Ammon's horn (tissue), 1 donor: ENCODE measurements around the gene NRXN2.

Source experiments
- DNase-seq: peaks from one replicate; pipeline ENCODE4 v3.0.0-alpha.2; 2016; ENCODE audit warnings: low spot score

NRXN2 gene

DNA sequence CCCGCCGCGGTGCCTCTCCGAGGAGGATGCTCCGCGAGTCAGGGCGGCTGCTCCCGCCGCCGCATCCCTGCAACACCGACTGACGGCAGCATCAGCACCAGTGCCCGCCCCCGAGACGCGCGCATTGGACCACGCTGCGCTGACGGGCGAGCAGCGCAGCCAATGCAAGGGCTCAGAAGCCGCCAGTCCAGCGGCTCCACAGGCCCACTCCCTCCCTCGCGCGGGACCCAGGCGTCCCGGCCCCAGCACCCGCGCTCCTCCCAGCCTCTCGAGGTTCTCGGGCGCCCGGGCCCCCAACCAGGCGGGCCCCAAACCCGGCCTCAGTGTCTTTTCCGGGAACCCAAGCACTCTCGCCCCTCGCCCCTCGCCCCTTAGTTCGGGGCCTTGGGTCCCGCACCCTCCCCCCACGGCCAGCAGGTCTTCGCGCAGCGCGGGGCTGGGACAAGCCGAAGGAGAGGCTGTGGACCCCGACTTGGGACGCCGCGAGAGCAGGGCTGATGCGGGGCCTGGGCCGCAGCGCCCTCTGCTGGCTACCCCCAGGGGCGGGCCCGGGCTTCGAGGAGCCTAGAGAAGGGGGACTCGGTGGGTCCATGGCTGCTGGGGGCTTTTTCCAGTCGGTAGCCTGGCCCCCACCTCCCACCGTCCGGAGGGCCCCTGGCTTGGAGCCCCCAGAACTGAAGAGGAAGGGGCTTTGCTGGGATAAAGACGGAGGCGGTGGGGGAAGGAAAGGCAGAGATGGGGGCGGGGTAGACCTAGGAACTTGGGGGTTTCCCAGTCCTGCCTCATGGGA lies at the start of gene NRXN2:
NRXN2 (minus strand) TSS at position 81 of the 790 bp plus-strand sequence. CDS start 9,498 bp downstream, outside the sequence.
- DNase-seq = peak; percentile 99

DNA sequence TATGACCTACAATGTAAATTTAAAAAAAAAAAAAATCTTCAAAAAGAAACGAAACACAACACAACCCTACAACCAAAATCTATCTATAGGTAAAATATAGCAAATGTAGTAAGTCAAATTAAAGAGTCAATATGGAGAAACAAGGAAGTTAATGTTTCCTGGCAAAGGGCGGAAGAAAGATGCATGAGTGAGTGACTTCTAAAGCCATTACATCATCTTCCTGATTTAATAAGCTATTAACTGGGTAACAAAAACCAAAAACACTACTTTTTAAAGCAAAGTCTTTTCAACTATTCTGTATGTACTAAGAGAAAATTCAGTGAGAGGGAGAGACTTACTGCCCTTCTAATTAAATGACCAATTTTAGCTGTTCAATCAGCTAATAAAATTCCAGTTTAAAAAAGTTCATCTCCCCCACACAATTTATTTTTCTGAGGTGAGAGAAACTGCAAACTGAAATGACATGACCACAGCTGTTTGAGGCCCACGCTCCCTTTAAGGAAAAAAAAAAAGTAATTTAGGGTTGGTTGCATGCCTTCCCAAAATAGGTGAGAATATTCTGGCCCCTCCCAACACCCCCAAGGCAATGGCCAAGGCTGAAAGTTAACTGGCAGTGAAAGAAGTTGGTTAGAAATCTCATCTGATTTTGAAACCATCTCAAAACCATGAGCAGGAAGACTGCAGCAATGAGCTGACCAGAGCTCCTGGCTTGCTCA lies 49.5 kb upstream of the NRXN2 start:
- DNase-seq = no peak

DNA sequence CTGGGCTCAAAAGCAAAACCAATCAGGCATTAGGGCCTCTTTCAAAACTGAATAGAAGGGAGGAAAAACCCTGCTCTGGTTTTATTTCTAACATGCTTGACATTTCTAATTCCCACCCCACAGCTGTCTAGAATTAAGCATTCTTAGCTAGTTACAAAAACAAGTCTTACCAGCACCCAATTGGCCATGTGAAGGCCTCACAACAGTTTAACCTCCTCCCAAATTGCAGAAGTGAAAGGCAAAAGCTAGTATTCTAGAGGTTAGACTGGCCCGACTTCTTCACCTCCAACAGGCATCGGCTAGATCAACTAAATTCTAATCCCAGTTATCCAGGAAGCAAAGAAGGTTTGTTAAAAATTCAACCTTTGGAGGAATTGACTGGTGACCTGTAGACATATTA lies 48.9 kb upstream of the NRXN2 start:
- no peak for DNase-seq

DNA sequence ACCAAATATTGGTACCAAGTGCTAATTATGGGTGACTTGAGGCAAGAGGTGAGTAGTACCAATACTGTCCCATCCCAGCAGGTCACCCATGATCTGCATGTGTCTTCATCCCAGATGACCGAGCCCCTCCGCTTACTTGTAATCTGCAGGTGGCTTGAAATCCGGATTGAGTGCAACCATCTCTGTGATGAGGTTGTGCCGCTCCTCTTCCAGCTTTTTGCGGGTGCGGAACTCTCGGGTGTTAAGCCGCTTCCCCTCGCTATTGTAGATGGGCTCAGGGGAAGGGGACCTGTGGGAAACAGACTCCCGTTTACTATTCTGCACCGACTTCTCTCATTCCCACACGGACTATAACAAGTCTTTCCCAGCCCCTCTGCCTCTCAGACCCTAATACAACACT lies 47.1 kb upstream of the NRXN2 start:
- no peak for DNase-seq

DNA sequence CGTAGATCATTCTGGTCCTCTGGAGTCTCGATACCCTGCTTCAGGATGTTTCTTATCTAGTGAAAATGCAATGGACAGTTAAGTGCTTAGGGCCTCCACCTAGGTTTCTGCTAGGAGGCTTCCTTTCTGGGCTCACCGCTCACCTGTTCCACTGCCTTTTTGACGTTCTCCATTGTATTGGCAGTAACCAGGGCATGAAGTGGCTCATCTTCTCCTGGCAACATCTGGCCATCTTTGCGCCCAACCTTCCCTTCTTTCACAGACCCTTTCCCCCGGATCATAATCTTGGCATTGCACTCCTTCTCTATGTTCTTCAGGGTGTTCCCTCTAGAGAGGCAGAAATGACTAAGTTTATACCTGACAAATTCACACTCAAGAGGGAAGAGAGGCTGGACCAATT lies 46.3 kb upstream of the NRXN2 start:
- no peak for DNase-seq

DNA sequence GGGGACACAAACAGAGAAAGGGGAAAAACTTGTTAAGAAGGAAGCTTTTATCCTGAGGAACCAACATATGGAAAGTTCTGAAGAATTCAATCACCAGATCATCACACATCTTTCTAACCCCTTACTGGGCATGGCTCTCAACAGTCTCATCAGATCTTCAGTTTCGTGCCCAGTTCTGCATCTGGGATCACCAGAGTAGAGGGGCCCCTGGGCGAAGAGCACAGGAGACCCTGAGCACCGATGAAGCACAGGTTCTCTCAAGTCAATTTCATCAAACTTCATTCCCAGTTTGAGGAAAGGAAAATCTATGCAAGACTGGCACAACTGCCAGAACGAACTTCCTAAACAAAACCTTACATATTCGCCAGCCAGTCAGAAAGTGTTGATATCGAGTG lies 45.3 kb upstream of the NRXN2 start:
- DNase-seq = no peak

DNA sequence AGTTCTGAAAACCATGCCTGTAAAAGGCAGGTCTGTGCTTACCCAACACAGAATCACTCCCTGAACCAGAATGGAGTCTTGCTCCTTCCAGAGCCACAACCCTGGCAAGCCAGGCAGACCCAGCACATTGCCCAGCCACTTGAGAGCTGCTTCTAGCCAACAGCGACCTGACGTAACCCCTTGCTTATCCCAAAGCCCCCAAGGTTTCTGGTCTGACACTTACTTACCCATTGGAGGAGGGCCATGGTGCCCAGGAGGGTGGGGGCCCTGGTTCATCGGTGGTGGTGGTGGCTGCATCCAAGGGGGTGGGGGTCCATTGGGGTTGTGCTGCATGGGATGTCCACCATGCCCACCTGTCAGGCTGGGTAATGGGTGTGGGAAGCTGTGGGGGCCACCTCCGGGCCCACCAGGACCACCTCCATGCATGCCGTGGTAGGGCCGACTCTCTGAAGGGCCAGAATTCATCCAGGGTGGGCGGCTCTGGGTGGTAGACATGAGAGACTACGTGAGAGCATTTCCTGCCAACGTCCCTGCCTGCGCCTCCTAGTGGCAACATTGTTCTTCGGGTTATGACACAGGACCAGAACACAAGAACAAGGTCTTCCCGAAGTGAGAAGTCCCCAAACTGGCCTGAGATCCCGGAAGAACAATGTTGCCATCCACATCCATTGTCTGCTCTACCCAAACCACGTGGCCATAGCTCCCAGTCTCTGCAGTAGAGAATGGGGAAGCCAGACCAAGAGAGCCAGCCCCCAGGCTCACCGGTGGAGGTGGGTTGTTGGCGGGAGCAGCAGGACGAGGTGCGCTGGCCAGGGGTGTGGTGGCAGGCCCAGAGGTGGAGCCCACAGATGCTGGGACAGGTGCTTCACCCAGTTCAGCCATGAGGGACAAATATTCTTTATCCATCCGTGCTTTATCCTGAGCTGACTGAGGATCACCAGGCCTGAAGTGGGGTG lies 44.6 kb upstream of the NRXN2 start:
- peak; percentile 52 for DNase-seq

DNA sequence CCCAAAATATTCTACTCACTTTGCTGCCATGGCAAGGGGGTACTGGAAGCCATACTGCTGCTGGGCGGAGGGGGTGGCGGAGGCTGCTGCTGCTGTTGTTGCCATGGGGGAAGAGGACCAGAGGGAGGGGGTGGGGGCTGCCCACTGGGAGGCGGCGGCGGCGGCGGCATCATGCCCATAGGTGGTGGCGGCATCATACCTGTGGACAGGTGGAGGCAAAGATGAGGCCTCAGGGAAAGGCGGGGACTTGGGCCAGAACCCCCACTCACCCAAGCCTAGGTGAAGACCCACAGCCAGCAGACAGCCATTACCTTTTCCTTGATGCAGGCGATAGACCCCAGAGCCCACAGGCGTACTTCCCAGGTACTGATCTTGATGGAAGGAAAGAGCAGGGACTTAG lies 43.9 kb upstream of the NRXN2 start:
- no peak for DNase-seq

DNA sequence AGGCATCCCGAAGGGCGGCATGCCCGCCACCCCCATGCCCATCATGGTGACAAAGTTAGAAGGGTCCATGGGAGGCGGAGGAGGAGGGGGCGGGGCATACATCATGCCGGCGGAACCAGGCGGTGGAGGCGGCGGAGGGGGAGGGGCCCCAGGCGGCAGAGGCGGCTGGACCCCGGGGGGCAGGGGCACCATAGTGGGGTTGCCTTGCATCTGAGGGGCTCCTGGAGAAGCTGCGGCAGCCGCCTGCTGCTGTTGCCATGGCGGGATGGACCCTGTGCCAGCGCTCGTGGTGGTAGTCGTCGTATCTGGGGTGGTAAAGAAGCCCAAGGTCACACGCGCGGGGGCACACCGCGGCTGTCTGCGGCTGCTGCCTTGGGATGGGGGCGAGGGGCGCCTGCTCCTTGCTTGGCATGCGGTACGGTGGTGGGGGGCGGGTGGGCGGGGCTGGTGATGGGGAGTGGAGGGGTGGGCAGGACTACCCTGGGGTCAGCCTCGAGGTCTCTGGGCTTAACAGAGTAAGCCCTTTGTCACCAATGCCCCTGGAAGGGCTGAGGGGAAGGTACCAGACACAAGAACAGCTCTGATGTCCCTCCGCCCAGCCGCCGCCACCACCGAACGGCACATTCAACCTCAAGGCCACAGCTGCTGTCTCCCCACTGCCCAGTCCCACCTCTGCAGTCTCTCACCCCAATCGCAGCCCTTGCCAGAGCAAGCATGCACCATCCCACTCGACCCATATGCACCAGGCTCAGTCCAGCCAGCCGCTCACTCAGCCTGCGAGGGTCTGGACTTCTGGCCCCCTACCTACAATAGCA lies 43.1 kb upstream of the NRXN2 start:
- DNase-seq = no peak

DNA sequence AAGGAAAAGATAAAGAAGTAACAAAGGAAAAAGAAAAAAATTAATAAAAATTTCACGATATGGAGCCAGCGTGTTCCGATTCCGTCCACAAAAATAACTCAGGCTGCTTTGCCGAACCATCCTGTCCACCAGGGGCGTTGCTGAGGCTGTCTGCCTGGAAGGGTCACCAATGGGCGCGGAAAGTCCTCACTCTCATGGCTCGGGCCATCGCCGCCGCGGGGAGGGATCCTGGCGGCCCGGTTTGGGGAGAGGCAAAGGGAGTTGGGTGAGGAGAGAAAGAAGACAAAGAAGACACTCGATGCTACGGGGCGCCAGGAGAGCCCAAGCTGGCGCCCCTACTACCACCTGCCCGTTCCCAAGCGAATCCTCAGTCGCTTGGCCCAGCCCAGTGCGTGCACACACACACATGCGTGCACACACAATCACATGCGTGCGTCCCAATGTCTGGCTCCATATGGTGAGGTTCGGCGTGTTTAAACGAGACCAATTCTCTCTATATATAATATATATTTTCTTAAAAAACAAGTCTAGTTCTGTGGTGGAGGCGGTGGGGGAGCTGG lies 42.4 kb upstream of the NRXN2 start:
- DNase-seq = no peak

DNA sequence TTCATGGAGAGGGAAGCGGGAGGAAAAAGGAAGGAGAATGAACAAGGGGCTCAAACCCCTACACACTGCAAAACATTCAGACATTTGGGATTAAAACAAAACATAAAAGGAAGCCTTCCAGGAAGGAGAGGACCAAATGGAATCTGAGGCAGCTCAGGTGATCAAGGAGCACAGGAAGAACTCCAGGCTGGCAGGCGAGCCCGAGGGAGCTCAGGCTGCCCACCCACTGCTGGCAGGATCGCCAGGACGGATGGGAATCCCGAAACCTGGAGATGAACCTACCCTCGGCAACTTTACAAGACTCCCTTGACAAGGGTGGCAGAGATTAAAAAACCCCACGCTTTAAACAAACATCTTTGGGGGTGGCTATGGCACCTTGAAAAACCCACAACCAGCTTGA lies 41.8 kb upstream of the NRXN2 start:
- DNase-seq = no peak

DNA sequence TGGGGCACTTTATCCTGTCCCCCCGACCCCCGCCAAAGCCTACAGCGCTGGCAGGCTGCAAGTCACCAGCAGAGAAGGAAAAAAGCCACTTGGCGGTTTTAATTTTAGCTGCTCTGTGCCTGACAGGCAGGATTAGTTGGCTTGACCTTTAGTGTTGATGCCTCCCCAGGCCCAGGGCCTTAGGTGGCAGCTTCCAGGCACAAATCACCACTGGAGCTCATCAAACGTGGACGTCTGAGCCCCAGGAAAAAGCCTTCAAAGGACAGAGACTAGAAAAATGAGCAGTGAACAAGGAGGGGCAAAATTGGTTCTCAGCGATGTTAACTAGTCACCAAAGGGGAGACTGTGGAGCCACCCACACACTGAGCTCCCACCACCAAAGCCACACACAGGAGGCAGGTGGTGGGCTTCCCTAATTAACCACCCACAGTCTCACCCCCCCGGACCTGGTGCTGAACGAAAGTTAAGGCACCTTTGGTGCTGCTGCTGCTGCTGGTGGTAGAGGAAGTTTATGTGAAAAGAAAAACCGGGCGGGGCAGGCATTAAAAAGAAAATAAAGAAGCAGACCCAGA lies 41.1 kb upstream of the NRXN2 start:
- DNase-seq = no peak

DNA sequence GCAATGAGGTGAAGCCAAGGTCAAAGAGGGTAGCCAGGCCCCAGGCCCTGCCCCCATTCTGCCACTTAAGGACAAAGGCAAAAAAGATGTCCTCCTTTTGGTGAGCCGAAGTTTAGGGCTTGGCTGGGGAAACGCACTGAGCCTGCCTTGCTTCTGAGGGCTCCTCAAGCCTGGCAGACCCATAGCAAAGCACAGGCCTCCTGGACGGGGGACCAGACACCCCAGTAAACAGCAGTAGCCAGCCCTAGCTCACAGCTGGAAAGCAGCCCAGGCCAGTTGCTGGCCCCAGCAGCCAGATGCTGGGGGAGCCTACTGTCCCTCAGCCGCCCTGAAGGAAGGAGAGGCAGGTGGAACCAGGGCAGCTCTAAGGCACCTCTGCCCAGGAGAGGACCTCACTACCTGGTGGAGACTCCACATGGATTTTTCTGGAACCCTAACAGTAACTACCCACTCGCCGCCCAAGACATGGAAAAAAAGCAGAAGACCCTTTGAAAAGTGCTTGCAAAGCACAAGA lies 40.6 kb upstream of the NRXN2 start:
- DNase-seq = no peak

DNA sequence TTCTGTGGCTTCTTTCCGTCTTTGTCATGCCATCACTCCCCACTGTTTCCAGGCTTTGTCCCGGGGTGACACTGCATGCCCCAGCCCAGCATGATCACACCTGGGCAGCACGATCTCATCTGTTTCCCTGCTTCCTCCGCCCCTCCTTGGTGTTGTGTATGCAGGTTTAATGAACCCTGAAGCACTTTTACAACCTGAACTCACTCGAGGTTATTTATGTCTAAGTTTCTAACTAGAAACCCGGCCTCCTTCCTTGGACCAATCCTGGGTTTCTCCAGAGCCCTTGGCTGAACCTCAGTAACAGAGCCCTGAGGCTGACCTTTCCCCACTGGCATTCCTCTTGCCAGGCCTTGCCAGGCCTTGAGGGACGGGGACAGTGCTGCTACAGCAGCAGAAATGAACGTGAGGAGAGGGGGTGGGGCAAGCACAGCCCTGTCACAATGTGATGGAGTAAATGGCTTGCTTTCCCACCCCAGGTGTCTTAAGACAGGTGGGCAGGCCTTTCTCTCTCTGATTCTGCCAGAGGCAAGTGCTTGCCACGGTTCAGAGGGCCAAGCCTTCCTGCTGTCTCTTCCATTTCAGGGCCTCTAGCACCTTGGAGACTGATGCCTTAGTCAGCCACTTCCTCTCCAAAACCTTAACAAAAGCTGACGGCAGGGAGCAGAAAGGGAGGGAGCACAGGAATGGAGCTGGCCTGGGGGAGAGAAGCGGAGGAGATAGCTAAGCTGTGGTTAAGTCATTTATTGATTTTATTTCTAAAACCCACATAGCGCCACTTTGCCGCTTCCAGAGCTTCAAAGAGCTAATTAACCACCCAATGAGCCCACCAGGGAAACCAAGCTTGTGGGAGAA lies 39.9 kb upstream of the NRXN2 start:
- DNase-seq = peak; percentile 57

DNA sequence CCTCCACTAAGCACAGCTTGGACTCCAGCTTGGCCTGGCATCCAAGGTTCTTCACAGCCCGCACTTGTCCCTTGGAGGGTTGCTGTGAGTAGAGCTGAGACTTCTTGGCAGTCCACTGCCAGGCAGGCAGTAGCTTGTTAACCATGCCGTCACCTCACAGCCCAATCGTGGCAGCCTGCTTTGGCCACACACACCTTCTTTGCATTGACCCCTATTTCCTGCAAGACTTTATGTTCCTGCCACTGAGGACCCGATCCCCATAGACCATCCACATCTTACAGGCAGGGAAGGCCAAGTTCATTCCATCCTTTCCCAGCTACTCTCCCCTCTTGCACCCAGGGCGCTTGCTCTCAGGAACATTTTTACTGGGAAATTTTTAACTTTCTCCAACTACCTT lies 39.3 kb upstream of the NRXN2 start:
- peak; percentile 60 for DNase-seq

DNA sequence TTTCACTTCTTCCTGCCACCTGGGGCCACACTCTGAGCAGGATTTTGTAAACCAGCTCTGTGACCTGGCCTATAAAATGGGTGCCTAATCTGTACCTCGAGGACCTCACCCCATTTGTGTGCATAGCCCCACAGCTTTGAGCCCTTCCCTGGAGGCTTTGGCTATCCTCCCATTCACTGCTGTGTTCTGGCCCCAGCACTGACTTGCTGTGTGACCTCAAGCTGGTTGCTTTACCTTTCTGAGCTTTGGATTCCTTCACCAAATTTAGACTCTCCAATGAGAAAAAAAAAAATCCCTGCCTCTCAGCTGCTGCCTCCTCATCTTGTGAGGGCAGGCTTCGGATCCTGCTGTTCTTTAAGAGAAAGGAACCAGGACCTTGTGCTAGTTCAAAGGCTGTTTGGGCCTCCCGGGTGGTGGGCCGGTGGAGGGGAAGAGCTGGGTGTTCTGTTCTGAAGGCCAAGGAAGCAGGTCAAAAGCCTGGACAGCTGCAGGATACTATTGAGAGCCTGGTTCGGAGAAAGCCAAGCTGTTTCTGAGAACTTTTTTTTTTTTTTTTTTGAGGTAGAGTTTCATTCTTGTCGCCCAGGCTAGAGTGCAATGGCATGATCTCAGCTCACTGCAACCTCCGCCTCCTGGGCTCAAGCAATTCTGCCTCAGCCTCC lies 37.9 kb upstream of the NRXN2 start:
- no peak for DNase-seq

DNA sequence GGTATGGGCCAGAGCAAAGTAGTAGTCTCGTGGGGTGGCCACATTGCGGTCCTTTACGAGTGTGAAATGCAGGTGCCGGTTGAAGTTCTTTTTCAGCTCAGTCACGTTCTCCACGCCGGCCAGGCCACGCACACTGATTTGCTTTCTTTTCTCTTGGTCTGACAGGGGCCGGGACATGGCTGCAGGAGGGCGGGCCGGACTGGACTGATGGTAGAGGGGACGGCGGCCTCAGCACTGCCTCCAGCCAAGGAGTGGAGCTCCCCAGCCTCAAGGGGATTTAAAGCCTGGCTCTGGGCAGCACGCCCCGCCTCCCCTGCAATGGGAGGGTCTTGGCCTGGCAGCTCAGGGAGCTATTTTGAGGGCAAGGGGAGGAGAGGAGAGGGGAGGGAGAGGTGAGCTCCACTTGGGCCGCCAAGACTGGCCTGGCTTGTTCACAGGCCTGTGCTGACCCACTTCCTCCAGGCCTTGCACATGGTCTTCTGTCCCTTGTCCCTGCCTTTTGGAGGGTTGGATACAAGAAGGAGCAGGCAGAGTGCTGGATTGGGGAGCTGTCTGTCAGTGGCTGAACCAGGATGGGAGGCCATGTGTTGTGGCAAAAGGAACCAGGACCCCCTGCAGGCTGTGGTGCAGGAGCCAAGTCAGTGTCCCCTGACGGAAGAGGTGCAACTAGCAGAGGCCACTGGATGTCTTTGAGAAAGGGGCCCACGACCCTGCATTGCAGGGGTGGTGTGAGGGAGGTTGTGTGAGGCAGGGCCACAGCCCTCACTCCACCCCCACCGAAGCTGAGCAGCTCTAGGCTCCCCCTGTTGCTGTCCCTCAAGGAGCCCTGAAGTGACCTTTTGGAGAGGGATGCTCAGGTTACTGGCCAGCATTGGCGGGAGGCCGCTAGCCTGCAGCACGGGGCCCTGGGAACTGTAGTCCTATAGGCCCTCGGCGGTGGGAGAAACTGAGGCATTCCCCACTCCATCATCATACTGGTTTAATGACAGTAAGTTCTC lies 37.0 kb upstream of the NRXN2 start, which contains the start of gene PYGM:
PYGM (minus strand) TSS at position 253 of the 998 bp plus-strand sequence; CDS start at position 177, 76 bp downstream.
- peak; percentile 85 for DNase-seq
